OCI-M2 (cell line): Measurements from ENCODE around the gene CSTF3.
"Not testable (repeated sequence)": the region's sequence is repeated elsewhere in the genome, so short reads cannot be mapped to it uniquely, and the experiment has no call there.

ENCODE experiments used
- DNase-seq: peaks from one replicate; lab custom pipeline; 2025; ENCODE audit not compliant: unreplicated experiment; lab: John Stamatoyannopoulos, UW

CSTF3 gene

GRCh38 chr11:33161120-33162005, at the start of gene CSTF3:
CSTF3 (minus strand) TSS chr11:33161480; CDS start chr11:33161325, 155 bp downstream.
- peak; percentile 92 for DNase-seq

GRCh38 chr11:33208150-33208549, 46.9 kb upstream of the CSTF3 start:
- DNase-seq = no peak

- DNase-seq = no peak
Observed at GRCh38 chr11:33207408-33207985, 46.2 kb upstream of the CSTF3 start.

- DNase-seq = no peak
Observed at GRCh38 chr11:33197915-33198727, 36.8 kb upstream of the CSTF3 start.

GRCh38 chr11:33195462-33196173, 34.3 kb upstream of the CSTF3 start:
- no peak for DNase-seq

- no peak for DNase-seq
Observed at GRCh38 chr11:33194455-33194854, 33.2 kb upstream of the CSTF3 start.

- no peak for DNase-seq
Observed at GRCh38 chr11:33191467-33191866, 30.2 kb upstream of the CSTF3 start.

GRCh38 chr11:33187998-33188722, 26.9 kb upstream of the CSTF3 start:
- no peak for DNase-seq

GRCh38 chr11:33185756-33186155, 24.5 kb upstream of the CSTF3 start:
- DNase-seq = no peak

GRCh38 chr11:33182246-33182878, 21.1 kb upstream of the CSTF3 start:
- DNase-seq = no peak

GRCh38 chr11:33179348-33179803, 18.1 kb upstream of the CSTF3 start:
- no peak for DNase-seq

- DNase-seq = no peak
Observed at GRCh38 chr11:33178443-33179180, 17.3 kb upstream of the CSTF3 start.

GRCh38 chr11:33177676-33178336, 16.5 kb upstream of the CSTF3 start:
- DNase-seq = no peak

- not testable (repeated sequence) for DNase-seq
Observed at GRCh38 chr11:33176760-33177159, 15.5 kb upstream of the CSTF3 start.

- no peak for DNase-seq
Observed at GRCh38 chr11:33172996-33173395, 11.7 kb upstream of the CSTF3 start.

GRCh38 chr11:33172345-33172744, 11.1 kb upstream of the CSTF3 start:
- DNase-seq = no peak

GRCh38 chr11:33171251-33171650, 10.0 kb upstream of the CSTF3 start:
- no peak for DNase-seq

GRCh38 chr11:33168709-33169200, 7.5 kb upstream of the CSTF3 start:
- no peak for DNase-seq
